Right atrium auricular region (tissue), 2 donors: ENCODE results near the gene MYO9A. TPM values are rescaled to one million over a fixed set of nuclear protein-coding genes. Genes with fewer than 3 reads are reported as not detected.

Experiments
- DNase-seq: peaks from one replicate; pipeline ENCODE4 v3.0.0-alpha.2; 2019; ENCODE audit warnings: low spot score
- H3K27ac ChIP-seq, 2 donors: fragments of 200-600 bp; sonication (generic); 1 replicate in 1 of 2; 2 replicates in 1 of 2; pipeline ENCODE4 v1.5.1; 2016 to 2019
- H3K27me3 ChIP-seq, 2 donors: fragments of 200-600 bp; sonication (generic); one replicate each; pipeline versions ENCODE4 v1.5.1 to v1.6.0; 2017 to 2019
- H3K36me3 ChIP-seq: fragments of 200-600 bp; sonication (generic); one replicate; pipeline ENCODE4 v1.5.1; 2016
- H3K4me1 ChIP-seq, 2 donors: fragments of 200-600 bp; sonication (generic); one replicate each; pipeline versions ENCODE4 v1.5.1 to v1.6.0; 2017 to 2019
- H3K4me3 ChIP-seq, 2 donors: fragments of 200-600 bp; sonication (generic); 1 replicate in 1 of 2; 2 replicates in 1 of 2; pipeline ENCODE4 v1.5.1; 2017 to 2019; ENCODE audit warnings: mild to moderate bottlenecking in 1 of 2, moderate library complexity in 1 of 2
- H3K9me3 ChIP-seq, 2 donors: fragments of 200-600 bp; sonication (generic); one replicate each; pipeline ENCODE4 v1.5.1; 2019
- total RNA-seq, 2 donors: library from RNA; depleted of rRNA; stranded (reverse); fragments of >200 nt; gene quantifications; one replicate each; pipeline ENCODE4 v1.1.0, GENCODE V29; 2016
- TF ChIP-seq, protein P1 (sequence below), 2 donors: fragments of 200-600 bp; sonication (generic); IDR thresholded peaks; one replicate each; pipeline ENCODE4 v1.5.1; 2019; ENCODE audit warnings: antibody characterized with exemption in 2 of 2

MYO9A gene
- total RNA-seq, 2 donors from 2014 or later, result 23.4 to 24.1 TPM

GRCh38 chr15:71802770-71803169, 315.2 kb downstream of the MYO9A start:
- Histone ChIP-seq H3K4me1 (peaks cover 0 to 15% of the 10 kb centered on the region in 2 donors), H3K27ac (no peak overlapping the region), H3K36me3 (no peaks in the 10 kb centered on the region), H3K27me3 (no peaks in the 10 kb centered on the region), H3K9me3 (no peaks in the 10 kb centered on the region), H3K4me3 (no peak overlapping the region)
- DNase-seq, result no peak
- TF ChIP-seq, protein P1, sequence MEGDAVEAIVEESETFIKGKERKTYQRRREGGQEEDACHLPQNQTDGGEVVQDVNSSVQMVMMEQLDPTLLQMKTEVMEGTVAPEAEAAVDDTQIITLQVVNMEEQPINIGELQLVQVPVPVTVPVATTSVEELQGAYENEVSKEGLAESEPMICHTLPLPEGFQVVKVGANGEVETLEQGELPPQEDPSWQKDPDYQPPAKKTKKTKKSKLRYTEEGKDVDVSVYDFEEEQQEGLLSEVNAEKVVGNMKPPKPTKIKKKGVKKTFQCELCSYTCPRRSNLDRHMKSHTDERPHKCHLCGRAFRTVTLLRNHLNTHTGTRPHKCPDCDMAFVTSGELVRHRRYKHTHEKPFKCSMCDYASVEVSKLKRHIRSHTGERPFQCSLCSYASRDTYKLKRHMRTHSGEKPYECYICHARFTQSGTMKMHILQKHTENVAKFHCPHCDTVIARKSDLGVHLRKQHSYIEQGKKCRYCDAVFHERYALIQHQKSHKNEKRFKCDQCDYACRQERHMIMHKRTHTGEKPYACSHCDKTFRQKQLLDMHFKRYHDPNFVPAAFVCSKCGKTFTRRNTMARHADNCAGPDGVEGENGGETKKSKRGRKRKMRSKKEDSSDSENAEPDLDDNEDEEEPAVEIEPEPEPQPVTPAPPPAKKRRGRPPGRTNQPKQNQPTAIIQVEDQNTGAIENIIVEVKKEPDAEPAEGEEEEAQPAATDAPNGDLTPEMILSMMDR (IDR thresholded peaks at IDR 0.05), result peak; percentile 10 to 34

DNA sequence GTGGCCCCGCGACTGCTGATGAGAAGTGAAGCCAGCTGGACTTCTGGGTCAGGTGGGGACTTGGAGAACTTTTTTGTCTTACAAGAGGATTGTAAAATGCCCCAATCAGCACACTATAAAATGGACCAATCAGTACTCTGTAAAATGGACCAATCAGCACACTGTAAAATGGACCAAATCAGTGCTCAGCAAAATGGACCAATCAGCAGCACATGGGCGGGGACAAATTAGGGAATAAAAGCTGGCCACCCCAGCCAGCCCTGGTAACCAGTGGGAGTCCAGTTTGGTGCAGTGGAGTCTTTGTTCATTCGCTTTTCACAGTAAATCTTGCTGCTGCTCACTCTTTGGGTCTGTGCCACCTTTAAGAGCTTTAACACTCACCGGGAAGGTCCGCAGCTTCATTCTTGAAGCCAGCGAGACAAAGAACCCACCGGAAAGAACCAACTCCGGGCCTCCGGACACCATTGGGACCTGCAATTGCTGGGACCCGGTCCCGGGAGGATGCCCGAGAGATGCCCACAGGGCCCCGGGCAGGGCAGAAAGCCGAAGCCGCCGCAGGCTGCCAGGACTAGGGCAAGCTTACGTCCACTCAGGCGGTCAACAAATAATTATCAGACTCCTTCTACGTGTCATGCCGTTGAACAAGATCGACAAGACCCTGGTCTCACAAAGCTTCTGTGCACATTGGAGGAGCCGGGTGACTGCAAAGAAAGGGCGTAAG, 315.9 kb downstream of the MYO9A start:
- Histone ChIP-seq H3K27me3 (no peaks in the 10 kb centered on the region), H3K27ac (no peak overlapping the region), H3K36me3 (no peaks in the 10 kb centered on the region), H3K4me3 (no peak overlapping the region), H3K4me1 (peaks cover 0 to 8% of the 10 kb centered on the region in 2 donors), H3K9me3 (no peaks in the 10 kb centered on the region)
- DNase-seq, result no peak
- TF ChIP-seq, protein P1 (IDR thresholded peaks at IDR 0.05), result no peak

GRCh38 chr15:71800835-71801745, 316.9 kb downstream of the MYO9A start:
- TF ChIP-seq, protein P1 (IDR thresholded peaks at IDR 0.05), result peak; percentile 80 to 85
- H3K27ac ChIP-seq, result no peak overlapping the region
- no peak for DNase-seq
- no peaks in the 10 kb centered on the region for H3K9me3 ChIP-seq
- H3K4me3 ChIP-seq, result no peak overlapping the region
- H3K27me3 ChIP-seq, result no peaks in the 10 kb centered on the region
- H3K36me3 ChIP-seq, result no peaks in the 10 kb centered on the region
- H3K4me1 ChIP-seq, result peaks cover 0 to under 1% of the 10 kb centered on the region in 2 donors

GRCh38 chr15:71800190-71800589, 317.8 kb downstream of the MYO9A start:
- TF ChIP-seq, protein P1 (IDR thresholded peaks at IDR 0.05), result no peak

DNA sequence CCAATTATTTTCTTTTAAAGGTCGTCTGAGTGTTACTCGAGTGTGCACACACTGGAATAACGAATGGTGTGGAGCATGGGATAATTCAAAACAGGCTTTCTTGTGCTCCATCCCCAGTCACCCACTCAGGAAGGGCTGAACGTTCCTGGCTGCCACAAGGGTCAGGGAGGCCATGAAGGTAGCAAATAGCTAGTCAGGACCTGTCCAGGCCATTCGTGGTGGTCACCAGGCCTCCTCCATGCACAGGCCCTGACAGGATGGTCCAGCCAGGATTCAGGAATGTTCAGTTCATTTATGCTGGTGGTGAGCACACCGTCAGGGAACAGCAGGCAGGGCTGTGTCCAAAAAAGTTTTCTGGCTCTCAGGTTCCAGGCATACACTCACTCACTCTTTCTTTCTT, 319.3 kb downstream of the MYO9A start:
- no peak overlapping the region for H3K27ac ChIP-seq
- H3K36me3 ChIP-seq, result no peaks in the 10 kb centered on the region
- no peaks in the 10 kb centered on the region for H3K4me1 ChIP-seq
- TF ChIP-seq, protein P1 (IDR thresholded peaks at IDR 0.05), result no peak
- H3K9me3 ChIP-seq, result no peaks in the 10 kb centered on the region
- no peaks in the 10 kb centered on the region for H3K27me3 ChIP-seq
- no peak overlapping the region for H3K4me3 ChIP-seq
- DNase-seq, result no peak

More at GRCh38 chr15:71800190-71800589, 317.8 kb downstream of the MYO9A start:
- no peak overlapping the region for H3K27ac ChIP-seq
- no peaks in the 10 kb centered on the region for H3K9me3 ChIP-seq
- no peak overlapping the region for H3K4me3 ChIP-seq
- no peaks in the 10 kb centered on the region for H3K36me3 ChIP-seq
- no peak for DNase-seq
- H3K4me1 ChIP-seq, result no peaks in the 10 kb centered on the region
- H3K27me3 ChIP-seq, result no peaks in the 10 kb centered on the region
